RCC 7860 (cell line): Measurements from ENCODE around the gene KDM1A.

Experiments
- DNase-seq: peaks from one replicate; pipeline ENCODE4 v3.0.0-alpha.2; 2015; ENCODE audit warnings: low spot score
- FAIRE-seq: peaks from 2 replicates; lab custom pipeline; 2012; peaks lifted over from hg19 to GRCh38; lab: Jason Lieb, UNC

KDM1A gene

GRCh38 chr1:23066075-23066474, 46.8 kb downstream of the KDM1A start:
- DNase-seq (no peak), FAIRE-seq (no peak)

- FAIRE-seq = no peak
- no peak for DNase-seq
These were observed 49.9 kb downstream of the KDM1A start for GRCh38 chr1:23069149-23069548.

GRCh38 chr1:23069675-23070074, 50.4 kb downstream of the KDM1A start:
- DNase-seq (no peak), FAIRE-seq (no peak)

- no peak for FAIRE-seq
These were observed 54.7 kb downstream of the KDM1A start for GRCh38 chr1:23074012-23074411.

GRCh38 chr1:23079025-23079424, 59.8 kb downstream of the KDM1A start:
- DNase-seq = no peak
- FAIRE-seq = no peak

More at GRCh38 chr1:23074012-23074411, 54.7 kb downstream of the KDM1A start:
- DNase-seq = no peak

- no peak for DNase-seq
- no peak for FAIRE-seq
These were observed 61.6 kb downstream of the KDM1A start for GRCh38 chr1:23080885-23081284.

- DNase-seq = no peak
- FAIRE-seq = no peak
These were observed 62.1 kb downstream of the KDM1A start for GRCh38 chr1:23081376-23081775.

GRCh38 chr1:23083714-23084480, 64.6 kb downstream of the KDM1A start:
- FAIRE-seq = no peak
- DNase-seq = no peak

- DNase-seq = no peak
- FAIRE-seq = no peak
These were observed 65.6 kb downstream of the KDM1A start for GRCh38 chr1:23084880-23085279.

GRCh38 chr1:23085696-23086095, 66.4 kb downstream of the KDM1A start:
- DNase-seq = no peak
- no peak for FAIRE-seq

- FAIRE-seq = no peak
- no peak for DNase-seq
These were observed 68.8 kb downstream of the KDM1A start for GRCh38 chr1:23088027-23088426.

- FAIRE-seq (no peak), DNase-seq (no peak)
These were observed 70.8 kb downstream of the KDM1A start for GRCh38 chr1:23090056-23090455.

- FAIRE-seq (no peak), DNase-seq (no peak)
These were observed 72.3 kb downstream of the KDM1A start for GRCh38 chr1:23091545-23091944.

- no peak for DNase-seq
- FAIRE-seq = no peak
These were observed 73.2 kb downstream of the KDM1A start for GRCh38 chr1:23092447-23092846.

GRCh38 chr1:23097316-23097715, 78.0 kb downstream of the KDM1A start:
- FAIRE-seq (no peak), DNase-seq (no peak)

GRCh38 chr1:23098463-23099170, 79.3 kb downstream of the KDM1A start:
- DNase-seq (peak; percentile 51), FAIRE-seq (peak; percentile 54)

GRCh38 chr1:23099171-23099536, 79.9 kb downstream of the KDM1A start:
- DNase-seq (no peak), FAIRE-seq (no peak)

- FAIRE-seq = peak; percentile 96
- DNase-seq = peak; percentile 93
These were observed 80.9 kb downstream of the KDM1A start for GRCh38 chr1:23100074-23100748.

- DNase-seq (peak; percentile 33), FAIRE-seq (no peak)
These were observed 82.0 kb downstream of the KDM1A start for GRCh38 chr1:23101101-23101827.

GRCh38 chr1:23101887-23102286, 82.6 kb downstream of the KDM1A start:
- DNase-seq = no peak
- no peak for FAIRE-seq

- no peak for FAIRE-seq
- DNase-seq = no peak
These were observed 83.0 kb downstream of the KDM1A start for GRCh38 chr1:23102289-23102688.
